Left lung (tissue), 10 donors: ENCODE data around the gene NTM. TPM values are rescaled to one million over a fixed set of nuclear protein-coding genes. Genes with fewer than 3 reads are reported as not detected.
"Not testable (repeated sequence)": the region's sequence is repeated elsewhere in the genome, so short reads cannot be mapped to it uniquely, and the experiment has no call there.

Experiments used
- ATAC-seq: fragments of 200-7000 bp; cut with Tn5 transposase; one replicate; pipeline ENCODE4 v1.9.1; 2020; ENCODE audit warnings: moderate library complexity
- DNase-seq, 4 donors: peaks; one replicate each; pipeline ENCODE4 v3.0.0-alpha.2; 2013 to 2020
- H3K27ac ChIP-seq, 2 donors: fragments of 200-600 bp; sonication (generic) in 1 of 2; one replicate each; pipeline versions ENCODE4 v1.5.0 to v1.8.0; 2020 to 2021
- H3K27me3 ChIP-seq, 2 donors: fragments of 200-600 bp; sonication (generic) in 1 of 2; one replicate each; pipeline versions ENCODE4 v1.5.0 to v1.8.0; 2020 to 2021
- H3K36me3 ChIP-seq, 2 donors: fragments of 200-600 bp; sonication (generic) in 1 of 2; one replicate each; pipeline versions ENCODE4 v1.5.0 to v1.8.0; 2020 to 2021
- H3K4me1 ChIP-seq, 2 donors: fragments of 200-600 bp; one replicate each; pipeline ENCODE4 v1.8.0; 2021
- H3K4me3 ChIP-seq, 2 donors: fragments of 200-600 bp; sonication (generic) in 1 of 2; one replicate each; pipeline versions ENCODE4 v1.5.0 to v1.8.0; 2020 to 2021; ENCODE audit warnings: mild to moderate bottlenecking in 1 of 2
- H3K9me3 ChIP-seq, 2 donors: fragments of 200-600 bp; sonication (generic) in 1 of 2; one replicate each; pipeline versions ENCODE4 v1.5.0 to v1.8.0; 2020 to 2021
- intact Hi-C, 2 donors: fragments of 100-400 bp; cut with DNase I; formaldehyde crosslinking; loops; one replicate each; pipeline versions ENCODE4 v1.11.2 to v1.14.2; 2022
- polyA plus RNA-seq, 6 donors: library from polyadenylated mRNA; unstranded; fragments of 120-200 nt; gene quantifications; one replicate each; pipeline ENCODE4 v1.2.1, GENCODE V29; 2013; ENCODE audit not compliant: insufficient read length in 6 of 6
- total RNA-seq, 2 donors: library from RNA; stranded (reverse); fragmentation: NEBNext Ultra II Directional; extraction: Animal tissue kit (Norgen Biotek cat#: 25700); gene quantifications; one replicate each; pipeline ENCODE4 v1.2.1, GENCODE V29; 2021
- TF ChIP-seq, protein P1 (sequence below), 2 donors: fragments of 200-600 bp; sonication (generic) in 1 of 2; IDR thresholded peaks; one replicate each; pipeline versions ENCODE4 v1.5.0 to v1.8.0; 2021; ENCODE audit warnings: antibody characterized with exemption in 2 of 2
- donor health status: DM: no; HTN: yes; CAD: no.
- donor health status: DM: no; HTN: no; CAD: no.

The NTM gene
- total and polyA plus RNA-seq, 8 donors: 9.5 to 31.0 (median 21.1) TPM

GRCh38 chr11:131907371-131907770 is 537.0 kb downstream of the NTM start:
- Histone ChIP-seq H3K4me1 (peaks cover 0 to 8% of the 10 kb centered on the region in 2 donors), H3K36me3 (no peaks in the 10 kb centered on the region), H3K27ac (no peak overlapping the region), H3K9me3 (no peaks in the 10 kb centered on the region), H3K27me3 (peaks cover 0 to 59% of the 10 kb centered on the region in 2 donors), H3K4me3 (no peak overlapping the region)
- intact Hi-C loops: no loop called here
- DNase-seq (no peak), ATAC-seq (no peak)
- TF ChIP-seq, protein P1, sequence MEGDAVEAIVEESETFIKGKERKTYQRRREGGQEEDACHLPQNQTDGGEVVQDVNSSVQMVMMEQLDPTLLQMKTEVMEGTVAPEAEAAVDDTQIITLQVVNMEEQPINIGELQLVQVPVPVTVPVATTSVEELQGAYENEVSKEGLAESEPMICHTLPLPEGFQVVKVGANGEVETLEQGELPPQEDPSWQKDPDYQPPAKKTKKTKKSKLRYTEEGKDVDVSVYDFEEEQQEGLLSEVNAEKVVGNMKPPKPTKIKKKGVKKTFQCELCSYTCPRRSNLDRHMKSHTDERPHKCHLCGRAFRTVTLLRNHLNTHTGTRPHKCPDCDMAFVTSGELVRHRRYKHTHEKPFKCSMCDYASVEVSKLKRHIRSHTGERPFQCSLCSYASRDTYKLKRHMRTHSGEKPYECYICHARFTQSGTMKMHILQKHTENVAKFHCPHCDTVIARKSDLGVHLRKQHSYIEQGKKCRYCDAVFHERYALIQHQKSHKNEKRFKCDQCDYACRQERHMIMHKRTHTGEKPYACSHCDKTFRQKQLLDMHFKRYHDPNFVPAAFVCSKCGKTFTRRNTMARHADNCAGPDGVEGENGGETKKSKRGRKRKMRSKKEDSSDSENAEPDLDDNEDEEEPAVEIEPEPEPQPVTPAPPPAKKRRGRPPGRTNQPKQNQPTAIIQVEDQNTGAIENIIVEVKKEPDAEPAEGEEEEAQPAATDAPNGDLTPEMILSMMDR (IDR thresholded peaks at IDR 0.05): no peak

- no peak overlapping the region for H3K27ac ChIP-seq
- intact Hi-C loops: no loop called here
- ATAC-seq: no peak
- no peaks in the 10 kb centered on the region for H3K36me3 ChIP-seq
- DNase-seq: no peak
- H3K27me3 ChIP-seq: peaks cover 0 to 66% of the 10 kb centered on the region in 2 donors
- TF ChIP-seq, protein P1 (IDR thresholded peaks at IDR 0.05): no peak
- peaks cover 0 to 8% of the 10 kb centered on the region in 2 donors for H3K4me1 ChIP-seq
- no peaks in the 10 kb centered on the region for H3K9me3 ChIP-seq
- H3K4me3 ChIP-seq: no peak overlapping the region
Observed at GRCh38 chr11:131908316-131908715, 537.9 kb downstream of the NTM start.

GRCh38 chr11:131909426-131910177 is 539.2 kb downstream of the NTM start:
- Histone ChIP-seq H3K36me3 (no peaks in the 10 kb centered on the region), H3K9me3 (no peaks in the 10 kb centered on the region), H3K4me1 (peaks cover 0 to 8% of the 10 kb centered on the region in 2 donors), H3K27me3 (peaks cover 0 to 66% of the 10 kb centered on the region in 2 donors), H3K4me3 (no peak overlapping the region), H3K27ac (no peak overlapping the region)
- TF ChIP-seq, protein P1 (IDR thresholded peaks at IDR 0.05): no peak
- intact Hi-C loops: no loop called here
- no peak for ATAC-seq
- DNase-seq: no peak

DNA sequence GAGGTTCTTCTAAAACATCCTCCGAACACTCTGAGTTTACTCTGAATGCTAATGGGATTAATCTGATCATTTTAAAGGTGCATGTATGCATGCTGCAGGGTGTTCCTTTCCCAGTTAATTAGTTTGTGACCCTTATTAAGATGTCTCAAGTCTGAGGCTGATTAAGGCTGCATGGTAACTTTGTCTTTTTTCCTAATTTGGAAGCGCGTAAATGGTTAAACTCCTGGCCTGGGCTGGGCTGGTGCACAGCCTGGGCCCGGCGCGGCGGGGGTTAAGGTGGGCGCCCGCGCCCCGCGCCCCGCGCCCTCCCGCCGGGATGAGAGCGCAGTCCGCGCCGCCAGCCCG is 539.7 kb downstream of the NTM start:
- Histone ChIP-seq H3K4me1 (peaks cover 0 to 8% of the 10 kb centered on the region in 2 donors), H3K27me3 (peaks cover 0 to 66% of the 10 kb centered on the region in 2 donors), H3K4me3 (no peak overlapping the region), H3K27ac (no peak overlapping the region), H3K9me3 (no peaks in the 10 kb centered on the region), H3K36me3 (no peaks in the 10 kb centered on the region)
- intact Hi-C loops: no loop called here
- ATAC-seq: no peak
- DNase-seq: no peak
- TF ChIP-seq, protein P1 (IDR thresholded peaks at IDR 0.05): no peak

GRCh38 chr11:131910523-131911387 is 540.3 kb downstream of the NTM start:
- no peaks in the 10 kb centered on the region for H3K9me3 ChIP-seq
- intact Hi-C loops: no loop called here
- TF ChIP-seq, protein P1 (IDR thresholded peaks at IDR 0.05): no peak
- peaks cover 0 to 8% of the 10 kb centered on the region in 2 donors for H3K4me1 ChIP-seq
- DNase-seq: peak in 2 of 4 donors; percentile 30 to 45
- H3K27ac ChIP-seq: no peak overlapping the region
- peaks cover 0 to 66% of the 10 kb centered on the region in 2 donors for H3K27me3 ChIP-seq
- peak; percentile 24 for ATAC-seq
- no peaks in the 10 kb centered on the region for H3K36me3 ChIP-seq
- peak overlapping the region; percentile 17 to 21 for H3K4me3 ChIP-seq

DNA sequence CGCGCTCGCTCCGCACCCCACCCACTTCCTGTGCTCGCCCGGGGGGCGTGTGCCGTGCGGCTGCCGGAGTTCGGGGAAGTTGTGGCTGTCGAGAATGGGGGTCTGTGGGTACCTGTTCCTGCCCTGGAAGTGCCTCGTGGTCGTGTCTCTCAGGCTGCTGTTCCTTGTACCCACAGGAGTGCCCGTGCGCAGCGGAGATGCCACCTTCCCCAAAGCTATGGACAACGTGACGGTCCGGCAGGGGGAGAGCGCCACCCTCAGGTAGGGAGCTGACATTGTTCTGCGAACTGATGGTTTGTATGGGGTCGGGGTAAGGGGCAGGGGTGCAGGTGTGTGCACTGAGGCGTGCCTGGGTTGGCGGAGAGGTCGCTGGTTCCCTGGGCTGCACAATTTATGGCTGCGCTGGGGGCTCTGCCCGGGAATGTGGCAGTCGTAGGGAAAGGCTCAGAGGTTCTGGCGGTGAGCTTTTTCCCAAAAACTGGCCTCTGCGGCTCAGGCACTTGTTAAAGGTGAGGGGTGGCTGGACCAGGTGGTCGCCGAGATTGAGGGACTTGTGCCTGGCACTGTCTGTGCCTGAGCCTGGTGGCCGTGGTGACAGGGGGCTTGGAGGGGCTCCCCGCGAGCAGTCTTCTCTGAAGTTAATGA is 541.1 kb downstream of the NTM start:
- H3K36me3 ChIP-seq, intact Hi-C loops, H3K9me3 ChIP-seq, H3K27ac ChIP-seq, H3K4me1 ChIP-seq, DNase-seq: not testable (repeated sequence)
- Histone ChIP-seq H3K27me3 (peaks cover 0 to 65% of the 10 kb centered on the region in 2 donors), H3K4me3 (peak overlapping the region; percentile 17 to 21)
- peak; percentile 59 for ATAC-seq
